HG02970 (cell line): Measurements from ENCODE around the gene ACOXL.
A peak's percentile ranks its signal among the peaks of the same experiment; 100 is the strongest.
"Not testable (repeated sequence)": the region's sequence is repeated elsewhere in the genome, so short reads cannot be mapped to it uniquely, and the experiment has no call there.

Experiments used
- ATAC-seq: cut with Tn5 transposase; IDR thresholded peaks from one replicate; pipeline ENCODE4 v1.9.1; 2021; ENCODE audit warnings: mild to moderate bottlenecking, moderate library complexity, moderate number of reproducible peaks; ENCODE audit not compliant: unreplicated experiment, low FRiP score

ACOXL gene

GRCh38 chr2:110851531-110851930 lies 119.2 kb downstream of the ACOXL start:
- ATAC-seq, result no peak

- no peak for ATAC-seq
Observed at GRCh38 chr2:110852051-110852450, 119.7 kb downstream of the ACOXL start.

- ATAC-seq, result no peak
Observed at GRCh38 chr2:110852541-110853263, 120.3 kb downstream of the ACOXL start.

DNA sequence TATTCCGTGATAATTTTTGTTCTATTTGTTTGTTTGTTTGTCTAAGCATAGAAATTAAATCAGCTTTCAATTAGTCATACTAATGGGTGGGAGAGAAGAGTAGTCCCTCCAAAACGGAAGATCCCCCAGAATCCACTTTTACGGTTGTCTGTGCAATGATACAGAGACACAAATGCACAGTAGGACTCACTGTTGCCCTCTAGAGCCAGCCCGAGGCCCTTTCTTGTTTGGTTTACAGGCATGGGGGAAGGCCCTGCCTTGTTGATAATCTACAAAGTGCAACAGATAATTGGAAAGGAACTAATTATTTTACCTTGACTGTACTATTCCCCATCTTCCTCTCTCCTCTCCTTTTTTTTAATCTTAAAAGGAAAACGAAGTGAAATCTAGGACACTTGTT lies 121.1 kb downstream of the ACOXL start:
- no peak for ATAC-seq

- ATAC-seq, result no peak
Observed at GRCh38 chr2:110853948-110854347, 121.6 kb downstream of the ACOXL start.

DNA sequence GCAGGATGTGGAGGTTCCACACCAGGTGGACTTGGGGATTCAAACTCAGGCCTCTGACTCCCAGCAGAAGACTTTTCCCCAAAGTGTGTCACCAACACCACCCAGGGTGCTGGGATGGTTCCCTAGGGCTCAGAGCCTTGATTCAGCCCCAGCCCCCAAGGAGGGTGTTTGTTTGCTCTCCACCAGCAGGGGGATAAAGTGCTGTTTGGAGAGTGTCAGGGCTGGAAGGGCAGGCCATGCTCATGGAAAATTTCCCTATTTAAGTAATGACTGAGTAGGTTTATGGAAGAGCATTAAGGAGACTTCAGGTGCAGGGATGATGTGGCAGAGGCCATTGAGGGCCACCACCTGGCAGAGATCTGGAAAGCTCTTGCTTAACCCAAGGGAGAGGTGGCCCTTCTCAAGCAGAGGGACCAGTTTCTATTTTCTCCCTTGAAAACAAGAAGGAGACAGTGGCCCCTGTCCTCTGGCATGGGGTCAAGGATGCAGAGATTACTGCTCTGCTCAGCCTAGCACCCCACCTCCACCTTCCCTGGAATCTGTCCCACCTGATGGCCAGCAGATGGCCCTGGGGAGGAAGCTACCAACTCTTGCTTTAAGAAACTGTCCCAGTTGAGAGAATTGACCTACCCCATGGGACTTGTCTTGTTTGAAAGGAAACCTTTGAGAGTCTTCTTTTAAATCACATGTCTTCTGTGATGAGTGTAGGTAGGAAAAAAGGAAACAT lies 122.1 kb downstream of the ACOXL start:
- ATAC-seq, result no peak

GRCh38 chr2:110855841-110856240 lies 123.5 kb downstream of the ACOXL start:
- not testable (repeated sequence) for ATAC-seq

DNA sequence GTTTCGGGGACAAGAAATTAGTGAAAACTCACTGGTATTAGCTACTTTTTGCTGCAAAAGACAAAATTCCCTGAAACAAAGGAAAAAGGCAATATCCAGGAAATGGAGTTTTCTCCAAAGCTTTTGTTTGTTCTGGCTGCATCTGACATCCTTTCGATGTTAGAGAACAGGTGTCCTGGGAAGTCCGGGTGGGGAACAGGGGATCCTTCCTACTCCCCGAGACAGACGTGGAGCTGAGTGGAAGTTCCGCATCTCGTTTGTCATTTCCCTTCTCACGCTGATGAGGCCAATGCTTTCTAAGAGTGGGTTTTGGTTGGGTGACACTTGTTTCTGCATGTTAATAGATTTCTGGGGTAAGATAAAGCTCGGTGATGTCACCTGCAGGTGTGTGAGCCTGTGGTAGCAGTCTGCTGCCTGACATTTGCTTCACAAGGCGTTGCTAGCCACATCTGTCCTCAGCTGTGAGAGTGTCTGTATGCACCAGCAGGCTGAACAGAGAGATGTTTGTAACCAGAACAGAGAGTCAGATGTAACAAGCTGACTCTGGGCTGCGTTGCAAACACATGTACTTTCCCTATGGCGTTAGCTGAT lies 125.9 kb downstream of the ACOXL start:
- no peak for ATAC-seq

GRCh38 chr2:110858993-110859701 lies 126.8 kb downstream of the ACOXL start:
- no peak for ATAC-seq

DNA sequence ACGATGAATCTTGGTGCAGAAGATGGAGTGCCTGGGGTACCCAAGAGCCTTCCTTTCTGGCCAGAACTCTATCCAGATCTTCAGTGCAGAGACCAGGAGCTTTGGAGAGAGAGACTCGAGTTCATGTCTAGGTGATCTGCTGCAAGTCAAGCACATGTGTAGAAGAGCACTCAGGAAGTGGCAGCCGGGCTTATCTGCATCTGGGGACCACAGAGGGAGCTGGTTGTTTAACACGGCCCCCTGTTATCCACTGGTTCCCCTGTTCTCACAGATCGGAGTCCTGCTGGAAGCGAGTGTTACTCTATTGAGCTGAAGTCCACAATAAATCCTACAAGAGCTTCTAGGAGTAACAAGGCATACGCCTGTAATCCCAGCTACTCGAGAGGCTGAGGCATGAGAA lies 128.3 kb downstream of the ACOXL start:
- ATAC-seq, result no peak

GRCh38 chr2:110861616-110862260 lies 129.4 kb downstream of the ACOXL start:
- ATAC-seq, result no peak

DNA sequence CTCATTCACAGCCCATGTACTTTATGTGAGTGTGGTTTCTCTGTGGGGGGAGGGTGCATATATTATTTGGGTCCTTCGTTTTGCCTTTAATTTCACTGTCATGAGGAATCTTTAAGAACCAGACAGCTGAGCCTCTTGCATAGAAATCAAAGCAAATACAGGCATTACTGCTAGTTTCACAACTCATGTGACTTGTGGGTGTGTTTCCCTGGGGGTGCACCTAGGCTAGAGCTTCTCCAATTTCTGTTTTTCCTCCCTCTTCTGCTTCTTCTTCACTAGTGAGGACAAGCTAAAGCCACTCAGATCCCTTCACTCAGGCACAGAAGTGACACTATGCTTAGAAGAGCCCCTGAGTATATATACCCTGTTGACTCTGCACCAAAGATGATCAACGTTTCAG lies 131.4 kb downstream of the ACOXL start:
- no peak for ATAC-seq

DNA sequence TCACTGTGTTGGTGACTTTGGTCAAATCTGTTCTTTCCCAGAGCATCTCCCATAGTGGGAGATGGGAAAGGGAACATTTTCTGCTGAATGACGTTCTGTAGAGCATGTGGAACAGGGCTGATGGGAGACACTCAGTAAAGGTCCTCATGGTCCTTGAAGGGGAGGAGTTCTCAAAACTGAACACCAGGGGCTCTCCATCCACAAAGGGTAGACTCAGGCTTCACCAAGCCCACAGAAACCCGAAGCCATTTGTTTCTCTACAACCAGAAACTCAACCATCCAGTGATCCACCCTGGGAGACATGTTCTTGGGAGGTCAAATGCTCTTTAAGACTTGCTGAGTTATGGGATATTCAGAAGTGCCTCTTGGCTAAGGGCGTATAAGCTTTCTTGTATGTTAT lies 131.8 kb downstream of the ACOXL start:
- no peak for ATAC-seq

- ATAC-seq, result peak; percentile 13
Observed at GRCh38 chr2:110864731-110865130, 132.4 kb downstream of the ACOXL start.

DNA sequence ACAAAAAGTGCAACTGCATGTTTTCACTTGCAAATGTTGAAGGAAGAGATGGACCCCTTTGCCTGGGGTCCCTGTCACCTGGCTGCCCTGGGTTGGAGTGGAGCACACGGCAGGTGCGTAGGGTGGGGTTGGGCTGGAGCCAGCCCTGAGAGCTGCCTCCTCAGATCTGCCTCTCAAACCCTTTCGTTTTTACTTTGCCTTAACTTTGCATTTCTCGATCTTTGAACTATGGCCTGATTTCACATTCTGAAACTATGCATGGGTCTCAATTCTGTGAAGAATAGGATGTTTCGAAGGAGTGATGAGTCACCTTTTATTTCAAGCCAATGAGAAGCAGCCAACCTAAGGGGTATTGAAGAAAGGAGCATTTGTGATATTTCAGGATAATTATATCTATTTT lies 132.8 kb downstream of the ACOXL start:
- peak; percentile 66 for ATAC-seq

- ATAC-seq, result no peak
Observed at GRCh38 chr2:110866045-110866444, 133.7 kb downstream of the ACOXL start.

- ATAC-seq, result no peak
Observed at GRCh38 chr2:110866466-110866865, 134.1 kb downstream of the ACOXL start.

DNA sequence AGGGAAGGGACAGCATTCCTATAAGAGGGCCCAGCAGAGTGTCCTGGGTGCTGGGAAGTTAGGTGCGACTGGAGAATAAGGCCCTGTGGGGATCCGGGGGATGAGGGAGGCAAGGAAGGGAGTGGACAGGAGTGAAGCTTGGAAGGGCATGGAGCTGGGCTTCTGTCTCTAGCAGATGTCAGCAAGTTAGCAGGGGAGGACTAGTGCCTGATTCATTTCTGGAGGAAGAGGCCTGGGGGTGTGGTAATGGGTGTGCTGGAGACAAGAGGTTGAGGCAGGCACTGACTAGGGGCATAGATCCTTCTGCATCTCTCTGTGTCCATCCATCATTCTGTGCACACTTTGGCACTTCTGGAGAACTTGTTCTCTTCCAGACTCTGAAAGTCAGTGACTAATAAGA lies 134.7 kb downstream of the ACOXL start:
- ATAC-seq, result no peak

DNA sequence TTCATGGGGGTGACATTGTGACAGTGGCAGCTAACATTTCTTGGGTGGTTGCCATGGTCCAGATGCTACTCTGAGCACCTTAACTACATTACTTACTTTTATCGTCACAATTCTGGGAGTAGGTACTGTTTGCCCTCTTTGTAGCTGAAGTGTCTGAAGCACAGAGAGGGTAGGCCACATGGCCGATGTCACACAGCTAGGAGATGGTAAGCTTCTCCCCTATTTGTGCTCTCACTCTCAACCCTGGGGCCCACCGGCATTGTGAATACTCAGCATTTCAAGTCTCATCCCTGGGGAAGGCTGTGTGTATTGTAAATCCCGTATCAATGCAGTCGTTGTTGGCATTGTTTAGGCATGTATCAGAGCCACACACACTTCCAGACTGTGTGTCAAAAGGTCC lies 136.6 kb downstream of the ACOXL start:
- ATAC-seq, result no peak
